Mucosa of rectum (tissue), 2 donors: ENCODE results near the gene ZNF526.

ENCODE experiments used
- H3K27ac ChIP-seq, 2 donors: one replicate each; pipeline ENCODE4 v1.7.0; 2013; ENCODE audit warnings: inconsistent platforms in 2 of 2, low read depth in 2 of 2, low read length in 2 of 2
- H3K27me3 ChIP-seq, 2 donors: one replicate each; pipeline ENCODE4 v1.7.0; 2013; ENCODE audit warnings: low read length in 2 of 2; ENCODE audit not compliant: control insufficient read depth in 2 of 2, insufficient read depth in 2 of 2
- H3K36me3 ChIP-seq, 2 donors: one replicate each; pipeline ENCODE4 v1.7.0; 2013; ENCODE audit warnings: low read length in 2 of 2; ENCODE audit not compliant: control insufficient read depth in 2 of 2, insufficient read depth in 2 of 2
- H3K4me1 ChIP-seq, 2 donors: one replicate each; pipeline ENCODE4 v1.7.0; 2013; ENCODE audit warnings: low read length in 2 of 2, mild to moderate bottlenecking in 1 of 2; ENCODE audit not compliant: control insufficient read depth in 2 of 2, insufficient read depth in 2 of 2
- H3K4me3 ChIP-seq, 2 donors: one replicate each; pipeline ENCODE4 v1.7.0; 2013; ENCODE audit warnings: low read length in 2 of 2
- H3K9ac ChIP-seq, 2 donors: one replicate each; pipeline ENCODE4 v1.7.0; 2013; ENCODE audit warnings: low read length in 2 of 2, low read depth in 1 of 2, mild to moderate bottlenecking in 1 of 2
- H3K9me3 ChIP-seq, 2 donors: one replicate each; pipeline ENCODE4 v1.7.0; 2013; ENCODE audit warnings: low read length in 2 of 2; ENCODE audit not compliant: control insufficient read depth in 2 of 2
- donor health status: healthy.
- donor health status: Normal muscosa, but diverticular disease.

ZNF526 gene

GRCh38 chr19:42203700-42204099 is 16.4 kb upstream of the ZNF526 start:
- peaks cover 26 to 29% of the 10 kb centered on the region in 2 donors for H3K4me1 ChIP-seq
- H3K27me3 ChIP-seq: no peaks in the 10 kb centered on the region
- H3K4me3 ChIP-seq: no peak overlapping the region
- H3K9ac ChIP-seq: no peak overlapping the region
- H3K36me3 ChIP-seq: peaks cover 63 to 91% of the 10 kb centered on the region in 2 donors
- no peak overlapping the region for H3K27ac ChIP-seq
- H3K9me3 ChIP-seq: no peaks in the 10 kb centered on the region

- no peak overlapping the region for H3K27ac ChIP-seq
- H3K4me1 ChIP-seq: peaks cover 21 to 24% of the 10 kb centered on the region in 2 donors
- H3K9me3 ChIP-seq: no peaks in the 10 kb centered on the region
- no peak overlapping the region for H3K4me3 ChIP-seq
- no peak overlapping the region for H3K9ac ChIP-seq
- peaks cover 61 to 90% of the 10 kb centered on the region in 2 donors for H3K36me3 ChIP-seq
- H3K27me3 ChIP-seq: no peaks in the 10 kb centered on the region
These were observed 15.4 kb upstream of the ZNF526 start for GRCh38 chr19:42204664-42205063.

- peaks cover 8 to 12% of the 10 kb centered on the region in 2 donors for H3K4me1 ChIP-seq
- H3K36me3 ChIP-seq: peaks cover 51 to 76% of the 10 kb centered on the region in 2 donors
- H3K27ac ChIP-seq: peak overlapping the region; percentile 48 to 60
- H3K27me3 ChIP-seq: no peaks in the 10 kb centered on the region
- H3K9me3 ChIP-seq: no peaks in the 10 kb centered on the region
- H3K9ac ChIP-seq: no peak overlapping the region
- no peak overlapping the region for H3K4me3 ChIP-seq
These were observed 13.0 kb upstream of the ZNF526 start for GRCh38 chr19:42206871-42207755.

- Histone ChIP-seq H3K4me3 (no peak overlapping the region), H3K27me3 (no peaks in the 10 kb centered on the region), H3K36me3 (peaks cover 45 to 73% of the 10 kb centered on the region in 2 donors), H3K9ac (no peak overlapping the region), H3K4me1 (peaks cover 8 to 12% of the 10 kb centered on the region in 2 donors), H3K27ac (peak overlapping the region in 1 of 2 donors; percentile 60), H3K9me3 (no peaks in the 10 kb centered on the region)
These were observed 12.3 kb upstream of the ZNF526 start for GRCh38 chr19:42207767-42208271.

- H3K27ac ChIP-seq: no peak overlapping the region
- no peak overlapping the region for H3K9ac ChIP-seq
- H3K9me3 ChIP-seq: no peaks in the 10 kb centered on the region
- no peak overlapping the region for H3K4me3 ChIP-seq
- H3K36me3 ChIP-seq: peaks cover 49 to 74% of the 10 kb centered on the region in 2 donors
- peaks cover 5 to 12% of the 10 kb centered on the region in 2 donors for H3K4me1 ChIP-seq
- no peaks in the 10 kb centered on the region for H3K27me3 ChIP-seq
These were observed 11.5 kb upstream of the ZNF526 start for GRCh38 chr19:42208612-42209011.

- peaks cover 44 to 47% of the 10 kb centered on the region in 2 donors for H3K36me3 ChIP-seq
These were observed 7.2 kb upstream of the ZNF526 start for GRCh38 chr19:42212886-42213285.

GRCh38 chr19:42214810-42215485 is 5.2 kb upstream of the ZNF526 start:
- peaks cover 28 to 29% of the 10 kb centered on the region in 2 donors for H3K36me3 ChIP-seq
- peaks cover 31 to 33% of the 10 kb centered on the region in 2 donors for H3K4me1 ChIP-seq
- H3K9ac ChIP-seq: peak overlapping the region; percentile 41 to 52
- no peak overlapping the region for H3K27ac ChIP-seq
- H3K4me3 ChIP-seq: peak overlapping the region in 1 of 2 donors; percentile 90
- H3K27me3 ChIP-seq: no peaks in the 10 kb centered on the region
- H3K9me3 ChIP-seq: no peaks in the 10 kb centered on the region

More at GRCh38 chr19:42212886-42213285, 7.2 kb upstream of the ZNF526 start:
- no peaks in the 10 kb centered on the region for H3K9me3 ChIP-seq
- peaks cover 18 to 20% of the 10 kb centered on the region in 2 donors for H3K4me1 ChIP-seq
- H3K27me3 ChIP-seq: no peaks in the 10 kb centered on the region
- H3K4me3 ChIP-seq: no peak overlapping the region
- H3K27ac ChIP-seq: no peak overlapping the region
- H3K9ac ChIP-seq: no peak overlapping the region

GRCh38 chr19:42216653-42217519 is 3.2 kb upstream of the ZNF526 start:
- Histone ChIP-seq H3K27me3 (no peaks in the 10 kb centered on the region), H3K36me3 (peaks cover 24 to 26% of the 10 kb centered on the region in 2 donors), H3K9me3 (no peaks in the 10 kb centered on the region), H3K4me1 (peaks cover 41 to 47% of the 10 kb centered on the region in 2 donors), H3K4me3 (peak overlapping the region; percentile 90 to 99), H3K27ac (peak overlapping the region; percentile 97 to 99), H3K9ac (peak overlapping the region; percentile 94 to 100)

- H3K9me3 ChIP-seq: no peaks in the 10 kb centered on the region
- peaks cover 18 to 26% of the 10 kb centered on the region in 2 donors for H3K36me3 ChIP-seq
- peak within 1 kb of the TSS; percentile 90 to 99 for H3K4me3 ChIP-seq
- peak within 1 kb of the TSS; percentile 97 to 99 for H3K27ac ChIP-seq
- H3K27me3 ChIP-seq: no peaks in the 10 kb centered on the region
- peak within 1 kb of the TSS; percentile 94 to 100 for H3K9ac ChIP-seq
- H3K4me1 ChIP-seq: peaks cover 41 to 47% of the 10 kb centered on the region in 2 donors
These were observed 2.3 kb upstream of the ZNF526 start, which contains the start of gene DEDD2 for GRCh38 chr19:42217520-42218437. DEDD2 (minus strand) TSS chr19:42217677; CDS start chr19:42217007, 670 bp downstream.
